GM23248 (cell line): ENCODE measurements around the gene KLHL28.

Experiments
- EZH2 ChIP-seq: fragments of 200-600 bp; sonication (generic); IDR thresholded peaks from 2 replicates; pipeline ENCODE4 v1.6.1; 2018; ENCODE audit warnings: antibody characterized with exemption, mild to moderate bottlenecking; ENCODE audit not compliant: insufficient read depth, poor library complexity, severe bottlenecking
- EZH2phosphoT487 ChIP-seq: fragments of 200-600 bp; sonication (generic); IDR thresholded peaks from 2 replicates; pipeline ENCODE4 v1.6.1; 2018; ENCODE audit warnings: antibody characterized with exemption, moderate library complexity, mild to moderate bottlenecking, low read depth; ENCODE audit not compliant: insufficient read depth

- TF ChIP-seq EZH2 (no peak), EZH2phosphoT487 (no peak)
Measured at GRCh38 chr14:44961151-44961553, 595 bp downstream of the KLHL28 start.
